SK-N-SH treated with all-trans-retinoic acid at 6 μM for 48 hours (cell line): Measurements from ENCODE around the gene CSAG1.
"Not testable (repeated sequence)": the region's sequence is repeated elsewhere in the genome, so short reads cannot be mapped to it uniquely, and the experiment has no call there.

Source experiments
- ATAC-seq: fragments of 200-7000 bp; cut with Tn5 transposase; 3 replicates; pipeline ENCODE4 v1.9.1; 2020; ENCODE audit warnings: mild to moderate bottlenecking, moderate library complexity
- ARNTL ChIP-seq: fragments of 450-650 bp; formaldehyde crosslinking; IDR thresholded peaks from 2 replicates; pipeline ENCODE4 v1.5.0; 2020; ENCODE audit warnings: low read depth, mild to moderate bottlenecking, moderate library complexity, borderline replicate concordance
- CREB5 ChIP-seq: fragments of 250-450 bp; sonication (Bioruptor Pico); IDR thresholded peaks from 2 replicates; pipeline ENCODE4 v1.5.1; 2020; ENCODE audit warnings: low read depth, mild to moderate bottlenecking, moderate library complexity
- CSRNP3 ChIP-seq: fragments of 250-450 bp; sonication (Bioruptor Pico); IDR thresholded peaks from 2 replicates; pipeline ENCODE4 v1.5.1; 2021; ENCODE audit warnings: mild to moderate bottlenecking, moderate library complexity
- ESRRG ChIP-seq: fragments of 250-450 bp; sonication (Bioruptor Pico); IDR thresholded peaks from 2 replicates; pipeline ENCODE4 v1.6.1; 2021; ENCODE audit warnings: mild to moderate bottlenecking
- GLIS3 ChIP-seq: fragments of 250-450 bp; sonication (Bioruptor Pico); IDR thresholded peaks from 2 replicates; pipeline ENCODE4 v1.5.0; 2020; ENCODE audit warnings: mild to moderate bottlenecking, moderate library complexity
- ISL1 ChIP-seq: fragments of 250-450 bp; sonication (Bioruptor Pico); IDR thresholded peaks from 2 replicates; pipeline ENCODE4 v2.1.2; 2022; ENCODE audit warnings: mild to moderate bottlenecking, moderate library complexity
- OSR1 ChIP-seq: fragments of 250-450 bp; sonication (Bioruptor Pico); IDR thresholded peaks from 2 replicates; pipeline ENCODE4 v1.8.0; 2022; ENCODE audit warnings: moderate library complexity, mild to moderate bottlenecking, inconsistent platforms
- POU6F1 ChIP-seq: fragments of 250-450 bp; sonication (Bioruptor Pico); IDR thresholded peaks from 2 replicates; pipeline ENCODE4 v1.8.0; 2021; ENCODE audit warnings: low read depth, mild to moderate bottlenecking, moderate library complexity, borderline replicate concordance
- RARB ChIP-seq: fragments of 250-450 bp; sonication (Bioruptor Pico); IDR thresholded peaks from 2 replicates; pipeline ENCODE4 v1.8.0; 2021; ENCODE audit warnings: mild to moderate bottlenecking, moderate library complexity
- SNAI2 ChIP-seq: fragments of 250-450 bp; sonication (Bioruptor Pico); IDR thresholded peaks from 2 replicates; pipeline ENCODE4 v1.5.0; 2020; ENCODE audit warnings: mild to moderate bottlenecking, moderate library complexity
- TCF4 ChIP-seq: fragments of 250-450 bp; sonication (Bioruptor Pico); IDR thresholded peaks from 2 replicates; pipeline ENCODE4 v1.8.0; 2021; ENCODE audit warnings: mild to moderate bottlenecking, moderate library complexity, borderline replicate concordance
- TOX ChIP-seq: fragments of 250-450 bp; sonication (Bioruptor Pico); IDR thresholded peaks from 2 replicates; pipeline ENCODE4 v1.8.0; 2021; ENCODE audit warnings: mild to moderate bottlenecking, moderate library complexity, borderline replicate concordance
- ZFP3 ChIP-seq: fragments of 250-450 bp; sonication (Bioruptor Pico); IDR thresholded peaks from 2 replicates; pipeline ENCODE4 v1.5.0; 2020; ENCODE audit warnings: mild to moderate bottlenecking, moderate library complexity
- ZFP30 ChIP-seq: fragments of 450-650 bp; formaldehyde crosslinking; IDR thresholded peaks from 2 replicates; pipeline ENCODE4 v1.5.0; 2022; ENCODE audit warnings: mild to moderate bottlenecking, moderate library complexity
- ZNF70 ChIP-seq: fragments of 450-650 bp; formaldehyde crosslinking; IDR thresholded peaks from 2 replicates; pipeline ENCODE4 v1.5.0; 2020; ENCODE audit warnings: mild to moderate bottlenecking, moderate library complexity

Gene CSAG1

GRCh38 chrX:152733261-152733975 is at the start of gene CSAG1, which contains the start of gene MAGEA12:
CSAG1 (minus strand) TSS chrX:152733721; CDS start chrX:152732460, 1,261 bp downstream.
MAGEA12 (plus strand) TSS chrX:152733757; CDS start chrX:152736162, 2,405 bp downstream.
- TF ChIP-seq ISL1 (CRISPR knock-in tag), result no peak
- no peak for TF ChIP-seq ZNF70 (CRISPR knock-in tag)
- no peak for TF ChIP-seq SNAI2 (CRISPR knock-in tag)
- TF ChIP-seq GLIS3 (CRISPR knock-in tag), result no peak
- no peak for TF ChIP-seq CREB5 (CRISPR knock-in tag)
- TF ChIP-seq TOX (CRISPR knock-in tag), result no peak
- no peak for TF ChIP-seq ARNTL (CRISPR knock-in tag)
- TF ChIP-seq CSRNP3 (CRISPR knock-in tag), result no peak
- TF ChIP-seq ZFP3 (CRISPR knock-in tag), result no peak
- TF ChIP-seq ESRRG (CRISPR knock-in tag), result no peak
- TF ChIP-seq ZFP30 (CRISPR knock-in tag), result no peak
- no peak for TF ChIP-seq TCF4 (CRISPR knock-in tag)
- no peak for TF ChIP-seq OSR1 (CRISPR knock-in tag)
- TF ChIP-seq POU6F1 (CRISPR knock-in tag), result no peak
- TF ChIP-seq RARB (CRISPR knock-in tag), result no peak
- TF ChIP-seq, all 23 proteins: peak for 0
- ATAC-seq, result peak; percentile 96

GRCh38 chrX:152769549-152770289 is 36.2 kb upstream of the CSAG1 start, which contains the start of gene MAGEA6:
MAGEA6 (minus strand) TSS chrX:152769689; CDS start chrX:152767650, 2,039 bp downstream.
- ATAC-seq, result peak; percentile 99

GRCh38 chrX:152766562-152766961 is 33.0 kb upstream of the CSAG1 start:
- ATAC-seq, result not testable (repeated sequence)

- ATAC-seq, result not testable (repeated sequence)
These were observed 28.1 kb upstream of the CSAG1 start for GRCh38 chrX:152761582-152761981.

- ATAC-seq, result not testable (repeated sequence)
These were observed 26.0 kb upstream of the CSAG1 start for GRCh38 chrX:152759544-152759943.

- ATAC-seq, result not testable (repeated sequence)
These were observed 25.4 kb upstream of the CSAG1 start, which contains the start of gene CSAG3 for GRCh38 chrX:152758918-152759317. CSAG3 (plus strand) TSS chrX:152759218.

- ATAC-seq, result not testable (repeated sequence)
These were observed 21.4 kb upstream of the CSAG1 start for GRCh38 chrX:152754871-152755270.

GRCh38 chrX:152753686-152754650 is 20.4 kb upstream of the CSAG1 start, which contains the start of gene MAGEA2:
MAGEA2 (minus strand) TSS chrX:152753842; CDS start chrX:152751363, 2,479 bp downstream.
- peak; percentile 90 for ATAC-seq
